HepG2 (cell line): ENCODE measurements around the gene MUC22. TPM values are rescaled to one million over a fixed set of nuclear protein-coding genes. Genes with fewer than 3 reads are reported as not detected.

Experiments used
- ATF1 ChIP-seq: IDR thresholded peaks from 2 replicates; pipeline ENCODE4 v1.6.1; 2016; ENCODE audit warnings: mild to moderate bottlenecking, control low read depth
- CENPT ChIP-seq: sonication (generic); formaldehyde crosslinking; IDR thresholded peaks from 2 replicates; pipeline ENCODE4 v1.8.0; 2022; ENCODE audit warnings: low read depth, mild to moderate bottlenecking, moderate library complexity, missing genetic modification reagents
- HOXA9 ChIP-seq: sonication (generic); formaldehyde crosslinking; IDR thresholded peaks from 2 replicates; pipeline ENCODE4 v1.8.1; 2022; ENCODE audit warnings: missing genetic modification reagents, mild to moderate bottlenecking, moderate library complexity, borderline replicate concordance
- HOXD1 ChIP-seq: sonication (generic); formaldehyde crosslinking; IDR thresholded peaks from 2 replicates; pipeline ENCODE4 v1.5.0; 2020; ENCODE audit warnings: missing genetic modification reagents
- KIAA2018 ChIP-seq: sonication (generic); formaldehyde crosslinking; IDR thresholded peaks from 2 replicates; pipeline ENCODE4 v1.5.0; 2020; ENCODE audit warnings: mild to moderate bottlenecking, missing genetic modification reagents, borderline replicate concordance
- MED1 ChIP-seq: sonication (generic); formaldehyde crosslinking; IDR thresholded peaks from 2 replicates; pipeline ENCODE4 v1.4.0; 2020; ENCODE audit warnings: missing genetic modification reagents
- PREB ChIP-seq: sonication (generic); formaldehyde crosslinking; IDR thresholded peaks from 2 replicates; pipeline ENCODE4 v1.4.0; 2020; ENCODE audit warnings: missing genetic modification reagents
- SOX13 ChIP-seq, 3 experiments: fragments of 450-650 bp in 1 of 3; sonication (generic) in 1 of 3; formaldehyde crosslinking in 1 of 3; IDR thresholded peaks in 2 of 3; conservative IDR thresholded peaks in 1 of 3; 2 replicates each; pipeline versions ENCODE4 v1.5.0 to v1.6.1; 2016 to 2020; ENCODE audit warnings: antibody characterized with exemption in 1 of 3, mild to moderate bottlenecking in 1 of 3, missing compliant biosample characterization in 1 of 3, missing genetic modification reagents in 1 of 3, moderate library complexity in 1 of 3
- ZNF414 ChIP-seq: sonication (generic); formaldehyde crosslinking; IDR thresholded peaks from 2 replicates; pipeline ENCODE4 v1.5.0; 2020; ENCODE audit warnings: missing genetic modification reagents
- ZNF460 ChIP-seq: sonication (generic); formaldehyde crosslinking; IDR thresholded peaks from 2 replicates; pipeline ENCODE4 v1.5.1; 2020; ENCODE audit warnings: missing genetic modification reagents, mild to moderate bottlenecking, borderline replicate concordance
- ZNF589 ChIP-seq: sonication (generic); formaldehyde crosslinking; conservative IDR thresholded peaks from 2 replicates; pipeline ENCODE4 v1.8.0; 2022; ENCODE audit warnings: mild to moderate bottlenecking, moderate library complexity, missing genetic modification reagents
- ZNF770 ChIP-seq: sonication (generic); formaldehyde crosslinking; IDR thresholded peaks from 2 replicates; pipeline ENCODE4 v1.5.0; 2020; ENCODE audit warnings: mild to moderate bottlenecking, missing genetic modification reagents
- ZNF776 ChIP-seq: sonication (generic); formaldehyde crosslinking; IDR thresholded peaks from 2 replicates; pipeline ENCODE4 v1.4.0; 2020; ENCODE audit warnings: mild to moderate bottlenecking, missing genetic modification reagents
- polyA plus RNA-seq, 8 experiments: library from polyadenylated mRNA; depleted of rRNA in 3 of 8; stranded (reverse) in 7 of 8; unstranded in 1 of 8; fragments of >200 nt; fragmentation: Illumina TruSeq in 4 of 8; extraction: Trizol in 4 of 8; gene quantifications; 2 replicates each; pipeline versions ENCODE4 v1.2.1 to v1.2.3, GENCODE V29; 2011 to 2016; ENCODE audit warnings: low read depth in 4 of 8, missing spikeins in 1 of 8, mixed read lengths in 1 of 8; ENCODE audit not compliant: insufficient read depth in 1 of 8
- total RNA-seq, 5 experiments: library from RNA; depleted of rRNA; stranded (reverse); fragments of >200 nt; fragmentation: Illumina TruSeq; extraction: Trizol; gene quantifications; 2 replicates each; pipeline ENCODE4 v1.2.3, GENCODE V29; 2016; ENCODE audit warnings: low read depth in 1 of 5
- TF ChIP-seq, protein P1 (sequence below): sonication (generic); formaldehyde crosslinking; conservative IDR thresholded peaks from 2 replicates; pipeline ENCODE4 v1.8.0; 2022; ENCODE audit warnings: low read depth, missing genetic modification reagents

The MUC22 gene
- total and polyA plus RNA-seq, 2 of the 13 experiments (the other 11 are each of a cell fraction or from before 2014, with no cell fraction given) = not detected

- TF ChIP-seq KIAA2018 (CRISPR knock-in tag) = no peak
- TF ChIP-seq ZNF460 (CRISPR knock-in tag) = no peak
- no peak for TF ChIP-seq SOX13 (IDR thresholded peaks at IDR 0.05)
- peak in 1 of 2 experiments; percentile 43; a peak in 1 of 4 replicates for TF ChIP-seq SOX13 (CRISPR knock-in tag; conservative IDR thresholded peaks at IDR 0.05 in 1 of 2, IDR thresholded peaks at IDR 0.05 in 1 of 2)
- TF ChIP-seq HOXD1 (CRISPR knock-in tag) = no peak
- no peak for TF ChIP-seq CENPT (CRISPR knock-in tag)
- TF ChIP-seq MED1 (CRISPR knock-in tag) = 0 out of 2 replicates have a peak, but pooled peaks have one; percentile 35
- no peak for TF ChIP-seq ZNF589 (CRISPR knock-in tag)
- no peak for TF ChIP-seq ZNF414
- TF ChIP-seq PREB = no peak
- no peak for TF ChIP-seq HOXA9 (CRISPR knock-in tag)
- no peak for TF ChIP-seq ZNF770 (CRISPR knock-in tag)
- TF ChIP-seq ATF1 (CRISPR knock-in tag) = no peak
- TF ChIP-seq, protein P1, sequence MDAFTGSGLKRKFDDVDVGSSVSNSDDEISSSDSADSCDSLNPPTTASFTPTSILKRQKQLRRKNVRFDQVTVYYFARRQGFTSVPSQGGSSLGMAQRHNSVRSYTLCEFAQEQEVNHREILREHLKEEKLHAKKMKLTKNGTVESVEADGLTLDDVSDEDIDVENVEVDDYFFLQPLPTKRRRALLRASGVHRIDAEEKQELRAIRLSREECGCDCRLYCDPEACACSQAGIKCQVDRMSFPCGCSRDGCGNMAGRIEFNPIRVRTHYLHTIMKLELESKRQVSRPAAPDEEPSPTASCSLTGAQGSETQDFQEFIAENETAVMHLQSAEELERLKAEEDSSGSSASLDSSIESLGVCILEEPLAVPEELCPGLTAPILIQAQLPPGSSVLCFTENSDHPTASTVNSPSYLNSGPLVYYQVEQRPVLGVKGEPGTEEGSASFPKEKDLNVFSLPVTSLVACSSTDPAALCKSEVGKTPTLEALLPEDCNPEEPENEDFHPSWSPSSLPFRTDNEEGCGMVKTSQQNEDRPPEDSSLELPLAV (CRISPR knock-in tag) = no peak
- TF ChIP-seq ZNF776 = no peak
These were observed 879 bp downstream of the MUC22 start (continued) for GRCh38 chr6:31011153-31011552.
